SU-DHL-6 (cell line): ENCODE data around the gene GALNT15.

Experiments
- H2AFZ ChIP-seq: fragments of 200-600 bp; sonication (generic); 2 replicates; pipeline ENCODE4 v1.6.1; 2014; ENCODE audit warnings: low read depth, mild to moderate bottlenecking, moderate library complexity, mixed read lengths, antibody characterized with exemption, low read length; ENCODE audit not compliant: severe bottlenecking
- H3F3A ChIP-seq: fragments of 200-600 bp; shearing (Covaris generic); 2 replicates; pipeline ENCODE4 v1.6.0; 2016; ENCODE audit warnings: antibody characterized with exemption, mild to moderate bottlenecking; ENCODE audit not compliant: insufficient read depth
- H3K27ac ChIP-seq: fragments of 200-600 bp; sonication (generic); 2 replicates; pipeline ENCODE4 v1.5.1; 2016; ENCODE audit warnings: low read depth, mild to moderate bottlenecking, low read length, moderate library complexity, mixed read lengths
- H3K27me3 ChIP-seq: fragments of 200-600 bp; sonication (generic), shearing (Covaris generic); 2 replicates; pipeline ENCODE4 v1.6.0; 2014; ENCODE audit warnings: mild to moderate bottlenecking, low read length
- H3K36me3 ChIP-seq: fragments of 200-600 bp; sonication (generic); 2 replicates; pipeline ENCODE4 v1.6.1; 2014; ENCODE audit warnings: mild to moderate bottlenecking, low read length, mixed read lengths
- H3K4me2 ChIP-seq: fragments of 300-600, 200-600 bp; shearing (Covaris generic), sonication (generic); 2 replicates; pipeline ENCODE4 v1.6.0; 2014; ENCODE audit warnings: low read length, low read depth, mild to moderate bottlenecking; ENCODE audit not compliant: poor library complexity, severe bottlenecking
- H3K4me3 ChIP-seq: fragments of 200-600 bp; sonication (generic); 2 replicates; pipeline ENCODE4 v1.5.1; 2014; ENCODE audit warnings: antibody characterized with exemption, low read length, mild to moderate bottlenecking, mixed read lengths; ENCODE audit not compliant: insufficient read depth, poor library complexity, severe bottlenecking
- H3K79me2 ChIP-seq: fragments of 200-600 bp; sonication (generic); 2 replicates; pipeline ENCODE4 v1.6.1; 2014; ENCODE audit warnings: mild to moderate bottlenecking, low read length, moderate library complexity; ENCODE audit not compliant: insufficient read depth
- H3K9ac ChIP-seq: fragments of 200-600 bp; sonication (generic); 2 replicates; pipeline ENCODE4 v1.7.0; 2014; ENCODE audit warnings: mild to moderate bottlenecking, low read length
- H3K9me2 ChIP-seq: fragments of 200-600 bp; sonication (generic); replicated peaks from 2 replicates; pipeline ENCODE4 v1.6.1; 2014; ENCODE audit warnings: low read length; ENCODE audit not compliant: insufficient read depth
- H3K9me3 ChIP-seq: fragments of 200-600 bp; sonication (generic); 2 replicates; pipeline ENCODE4 v1.6.1; 2014; ENCODE audit warnings: low read length, mixed read lengths; ENCODE audit not compliant: insufficient read depth
- H4K20me1 ChIP-seq: fragments of 200-600 bp; sonication (generic); 2 replicates; pipeline ENCODE4 v1.6.1; 2014; ENCODE audit warnings: low read depth, mild to moderate bottlenecking, antibody characterized with exemption, low read length, moderate library complexity, mixed read lengths
- EZH2phosphoT487 ChIP-seq: fragments of 200-600 bp; sonication (generic), shearing (Covaris generic); conservative IDR thresholded peaks from 2 replicates; pipeline ENCODE4 v1.6.1; 2018; ENCODE audit warnings: mild to moderate bottlenecking, antibody characterized with exemption, low read length, moderate library complexity, mixed read lengths
- TF ChIP-seq, protein P1 (sequence below): fragments of 200-600 bp; sonication (generic); IDR thresholded peaks from one replicate; pipeline ENCODE4 v1.5.1; 2017; ENCODE audit warnings: antibody characterized with exemption, mild to moderate bottlenecking, low read length, moderate library complexity; ENCODE audit not compliant: insufficient read depth, poor library complexity, severe bottlenecking

Gene GALNT15

DNA sequence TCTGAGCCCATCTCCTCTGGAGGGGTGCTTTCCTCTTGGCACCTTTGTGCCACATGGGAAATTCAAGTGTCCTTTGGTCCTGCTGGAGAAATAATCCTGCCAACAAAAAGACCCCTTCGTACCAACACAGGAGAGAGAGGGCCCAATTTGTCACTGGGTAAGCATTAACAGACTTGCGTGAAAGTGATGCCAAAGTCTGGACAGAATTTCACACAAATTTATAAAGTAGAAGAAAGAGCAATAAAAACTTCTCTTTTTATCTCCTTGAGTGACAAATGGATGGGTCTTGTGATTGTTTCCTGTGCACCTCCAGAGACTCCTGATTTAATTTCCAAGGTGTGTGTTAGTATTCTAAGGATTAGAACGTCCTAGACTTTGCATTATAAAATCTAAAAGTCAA is 75.4 kb downstream of the GALNT15 start:
- no peaks in the 10 kb centered on the region for H3K79me2 ChIP-seq
- no peak for TF ChIP-seq EZH2phosphoT487
- TF ChIP-seq, protein P1, sequence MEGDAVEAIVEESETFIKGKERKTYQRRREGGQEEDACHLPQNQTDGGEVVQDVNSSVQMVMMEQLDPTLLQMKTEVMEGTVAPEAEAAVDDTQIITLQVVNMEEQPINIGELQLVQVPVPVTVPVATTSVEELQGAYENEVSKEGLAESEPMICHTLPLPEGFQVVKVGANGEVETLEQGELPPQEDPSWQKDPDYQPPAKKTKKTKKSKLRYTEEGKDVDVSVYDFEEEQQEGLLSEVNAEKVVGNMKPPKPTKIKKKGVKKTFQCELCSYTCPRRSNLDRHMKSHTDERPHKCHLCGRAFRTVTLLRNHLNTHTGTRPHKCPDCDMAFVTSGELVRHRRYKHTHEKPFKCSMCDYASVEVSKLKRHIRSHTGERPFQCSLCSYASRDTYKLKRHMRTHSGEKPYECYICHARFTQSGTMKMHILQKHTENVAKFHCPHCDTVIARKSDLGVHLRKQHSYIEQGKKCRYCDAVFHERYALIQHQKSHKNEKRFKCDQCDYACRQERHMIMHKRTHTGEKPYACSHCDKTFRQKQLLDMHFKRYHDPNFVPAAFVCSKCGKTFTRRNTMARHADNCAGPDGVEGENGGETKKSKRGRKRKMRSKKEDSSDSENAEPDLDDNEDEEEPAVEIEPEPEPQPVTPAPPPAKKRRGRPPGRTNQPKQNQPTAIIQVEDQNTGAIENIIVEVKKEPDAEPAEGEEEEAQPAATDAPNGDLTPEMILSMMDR = no peak
- H3K9ac ChIP-seq = no peak overlapping the region
- no peaks in the 10 kb centered on the region for H4K20me1 ChIP-seq
- H3K27ac ChIP-seq = no peak overlapping the region
- H3K36me3 ChIP-seq = no peaks in the 10 kb centered on the region
- H3K27me3 ChIP-seq = no peaks in the 10 kb centered on the region
- H3F3A ChIP-seq = no peaks in the 10 kb centered on the region
- no peak overlapping the region for H2AFZ ChIP-seq
- no peak overlapping the region for H3K4me3 ChIP-seq
- no peaks in the 10 kb centered on the region for H3K9me3 ChIP-seq
- no peak overlapping the region for H3K4me2 ChIP-seq
- no peaks in the 10 kb centered on the region for H3K9me2 ChIP-seq

DNA sequence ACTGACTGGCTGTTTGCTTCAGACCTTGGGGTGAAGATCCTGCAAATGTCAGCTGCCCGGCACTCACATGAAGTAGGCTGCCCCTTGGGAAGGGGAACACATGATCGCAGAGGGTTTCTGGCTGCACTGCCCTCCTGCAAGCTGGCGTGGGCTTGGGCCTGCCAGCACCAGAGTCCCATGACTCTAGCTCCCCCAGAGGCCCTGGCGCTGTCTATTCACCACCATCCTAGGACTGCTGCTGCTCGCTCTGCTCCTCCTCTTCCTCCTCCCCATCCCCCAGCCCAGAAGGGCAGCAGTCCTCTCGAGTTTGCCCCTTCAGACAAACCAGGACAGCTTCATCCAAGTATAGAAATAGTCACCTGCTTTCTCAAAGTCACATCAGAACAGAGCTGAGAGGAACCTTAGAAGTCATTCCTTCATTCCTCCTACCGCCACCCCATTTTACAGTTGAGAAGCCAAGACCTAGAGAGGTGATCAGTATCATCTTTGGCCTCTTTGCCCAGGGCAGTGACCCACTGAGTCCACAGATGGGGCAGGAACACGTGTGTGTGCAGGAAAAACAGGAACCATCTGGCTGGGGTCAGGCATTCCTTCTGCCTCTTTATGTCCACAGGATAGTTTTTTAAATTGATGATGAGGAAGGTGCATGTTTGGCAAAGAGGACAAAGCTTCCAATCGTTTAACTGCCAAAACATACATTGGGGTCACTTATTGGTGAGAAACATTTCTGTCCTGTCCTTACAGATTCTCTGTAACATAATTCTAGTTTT is 77.0 kb downstream of the GALNT15 start:
- Histone ChIP-seq H3K27me3 (no peaks in the 10 kb centered on the region), H3K9ac (no peak overlapping the region), H3K4me3 (no peak overlapping the region), H3K79me2 (no peaks in the 10 kb centered on the region), H3F3A (no peaks in the 10 kb centered on the region), H2AFZ (no peak overlapping the region), H3K36me3 (no peaks in the 10 kb centered on the region), H3K9me2 (no peaks in the 10 kb centered on the region), H4K20me1 (no peaks in the 10 kb centered on the region), H3K4me2 (no peak overlapping the region), H3K9me3 (no peaks in the 10 kb centered on the region), H3K27ac (no peak overlapping the region)
- TF ChIP-seq, protein P1 = no peak
- TF ChIP-seq EZH2phosphoT487 = no peak

DNA sequence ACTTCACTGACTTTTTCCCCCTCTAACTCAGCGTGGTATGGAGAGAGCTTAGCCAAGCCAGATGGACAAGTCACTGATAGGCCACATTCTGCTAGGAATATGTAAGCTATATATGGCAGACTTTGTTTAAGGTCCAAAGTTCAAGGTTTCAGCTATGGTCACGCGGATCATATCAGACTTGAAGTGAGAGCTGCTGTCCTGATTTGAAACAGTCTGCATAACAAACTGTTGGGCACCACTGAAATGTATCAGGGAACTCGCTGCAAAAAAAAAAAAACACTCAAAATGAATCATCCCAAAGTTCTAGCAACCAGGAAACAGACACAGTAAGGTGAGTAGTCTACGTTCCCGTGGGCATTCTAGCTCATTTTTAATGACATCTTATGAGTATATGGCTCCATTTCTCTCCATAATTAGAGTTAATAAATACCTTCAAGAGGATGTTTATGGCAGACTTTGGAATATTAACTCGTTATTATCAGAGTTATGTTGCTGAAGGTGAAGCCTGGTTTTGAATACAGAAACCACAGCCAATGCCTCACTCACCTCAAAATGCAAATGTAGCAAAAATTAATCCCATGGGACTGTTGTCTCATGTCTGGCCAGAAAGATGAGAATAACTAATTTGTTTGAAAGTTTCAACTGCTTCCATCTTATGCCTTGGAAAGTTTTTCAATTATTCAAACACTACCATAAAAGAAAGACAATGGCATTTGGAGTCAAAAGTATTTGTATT is 77.9 kb downstream of the GALNT15 start:
- Histone ChIP-seq H3K9me3 (no peaks in the 10 kb centered on the region), H3K9me2 (no peaks in the 10 kb centered on the region), H2AFZ (no peak overlapping the region), H3K36me3 (no peaks in the 10 kb centered on the region), H3K27me3 (no peaks in the 10 kb centered on the region), H3K4me3 (no peak overlapping the region), H3K27ac (no peak overlapping the region), H4K20me1 (no peaks in the 10 kb centered on the region), H3F3A (no peaks in the 10 kb centered on the region), H3K4me2 (no peak overlapping the region), H3K9ac (no peak overlapping the region), H3K79me2 (no peaks in the 10 kb centered on the region)
- TF ChIP-seq EZH2phosphoT487 = no peak
- TF ChIP-seq, protein P1 = no peak
